Endometrial microvascular endothelial cells (primary cell): ENCODE data around the gene CDK14. TPM values are rescaled to one million over a fixed set of nuclear protein-coding genes. Genes with fewer than 3 reads are reported as not detected.
"Not testable (repeated sequence)": the region's sequence is repeated elsewhere in the genome, so short reads cannot be mapped to it uniquely, and the experiment has no call there.

ENCODE experiments used
- in situ Hi-C: cut with HindIII; loops from 2 replicates; pipeline ENCODE4 v1.10.0; 2017; ENCODE audit warnings: low sequenced_read_pairs, low pct_unique_long_range_greater_than_20kb; ENCODE audit errors: inconsistent ontology term
- total RNA-seq: library from RNA; depleted of rRNA; stranded (reverse); fragments of >200 nt; gene quantifications from one replicate; pipeline ENCODE4 v1.2.3, GENCODE V29; 2015; ENCODE audit errors: inconsistent ontology term

The CDK14 gene
- total RNA-seq, 1 donor from 2014 or later = 7.2 TPM

DNA sequence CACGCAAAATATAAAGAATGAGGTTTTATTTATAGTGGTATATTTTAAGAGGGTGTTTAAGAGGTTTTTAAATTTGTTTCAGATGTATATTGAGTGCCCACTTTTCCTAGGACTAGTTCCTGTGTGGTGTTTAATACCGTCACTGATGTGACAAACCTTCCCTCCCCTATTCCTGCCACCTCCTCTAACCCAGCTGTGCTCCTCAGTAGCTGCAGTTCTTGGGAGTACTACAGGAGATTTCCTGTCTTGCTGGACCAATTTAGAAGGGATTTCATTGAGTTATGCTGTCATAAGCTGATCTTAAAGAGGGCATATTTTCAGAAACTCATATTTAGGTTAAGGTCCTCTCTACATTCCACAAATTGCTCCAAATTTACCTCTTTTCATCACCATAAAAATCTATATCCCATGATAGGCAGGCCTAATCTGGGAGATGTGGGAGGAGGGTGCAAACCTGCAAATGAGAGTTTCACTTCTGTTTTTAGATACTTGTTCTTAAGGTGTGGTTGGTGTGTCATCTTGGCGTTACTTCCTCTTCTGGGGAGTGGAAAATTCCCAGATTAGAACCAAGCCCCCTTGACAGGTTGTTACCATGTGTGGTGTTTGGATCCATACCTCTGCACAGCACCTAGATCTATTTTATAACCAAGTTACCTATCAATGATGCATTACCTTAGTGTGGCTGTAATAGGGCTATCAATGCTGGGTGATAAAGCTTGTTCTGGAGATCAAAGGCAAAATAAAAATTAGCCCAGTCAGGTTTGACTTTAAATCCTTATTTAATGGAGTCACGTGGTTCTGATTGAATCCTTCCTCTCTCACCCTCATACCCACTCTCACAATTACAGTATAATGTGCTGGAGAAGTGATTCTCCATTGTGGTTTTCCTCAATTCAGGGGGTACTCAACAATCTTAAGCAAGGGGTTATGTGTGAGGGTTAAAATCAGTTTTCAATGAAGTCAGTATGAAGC lies 141.1 kb downstream of the CDK14 start:
- in situ Hi-C loops = no loop called here

DNA sequence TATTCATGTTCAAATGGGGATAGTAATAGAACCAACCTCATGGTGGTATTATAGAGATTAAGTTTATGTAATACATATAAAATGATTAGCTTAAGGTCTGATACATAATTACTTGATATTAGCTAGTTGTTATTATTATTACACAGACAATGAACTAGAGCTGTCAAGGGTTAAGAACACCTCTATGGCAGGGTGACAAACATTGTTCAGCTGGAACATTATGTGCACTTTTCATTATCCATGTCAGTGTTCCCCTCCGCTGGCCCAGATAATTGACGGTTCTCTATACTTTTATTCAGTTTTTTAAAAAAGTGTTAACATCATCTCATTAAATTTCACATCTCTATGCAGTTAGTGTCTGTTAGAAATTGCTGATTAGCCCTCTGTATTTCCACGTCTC lies 142.1 kb downstream of the CDK14 start:
- in situ Hi-C loops = no loop called here

DNA sequence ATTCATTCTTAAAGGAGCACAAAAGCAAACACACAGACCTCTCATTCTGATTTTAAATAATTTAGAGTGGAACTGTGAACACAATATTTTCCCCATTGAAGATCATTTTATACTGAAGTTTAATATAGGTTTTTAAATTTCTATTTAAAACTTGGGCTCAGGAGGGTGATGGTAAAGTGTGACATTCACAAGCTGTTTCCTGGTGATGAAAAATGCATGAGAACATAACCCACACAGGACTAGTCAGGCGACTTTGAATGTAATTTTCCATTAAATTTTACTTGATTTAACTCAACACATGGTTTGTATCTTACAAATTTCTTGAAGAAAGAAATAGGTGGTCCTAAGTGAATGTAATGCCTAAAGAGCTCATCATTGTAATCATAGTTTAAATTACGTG lies 143.6 kb downstream of the CDK14 start:
- in situ Hi-C loops = no loop called here

DNA sequence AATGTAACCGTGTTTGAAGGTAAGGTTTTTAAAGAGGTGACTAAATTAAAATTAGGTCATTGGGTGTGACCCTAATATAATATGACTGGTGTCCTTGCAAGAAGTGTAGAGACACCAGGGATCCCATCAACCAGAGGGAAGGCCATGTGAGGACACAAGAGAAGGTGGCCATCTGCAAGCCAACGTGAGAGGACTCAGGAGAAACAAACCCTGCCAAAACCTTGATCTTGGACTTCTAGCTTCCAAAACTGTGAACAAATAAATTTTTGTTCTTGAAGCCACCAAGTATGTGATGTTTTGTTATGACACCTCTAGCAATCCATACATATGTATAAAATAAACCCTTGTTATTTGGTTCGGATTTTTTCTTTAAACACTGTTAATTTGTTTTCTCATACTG lies 144.3 kb downstream of the CDK14 start:
- in situ Hi-C loops = no loop called here

DNA sequence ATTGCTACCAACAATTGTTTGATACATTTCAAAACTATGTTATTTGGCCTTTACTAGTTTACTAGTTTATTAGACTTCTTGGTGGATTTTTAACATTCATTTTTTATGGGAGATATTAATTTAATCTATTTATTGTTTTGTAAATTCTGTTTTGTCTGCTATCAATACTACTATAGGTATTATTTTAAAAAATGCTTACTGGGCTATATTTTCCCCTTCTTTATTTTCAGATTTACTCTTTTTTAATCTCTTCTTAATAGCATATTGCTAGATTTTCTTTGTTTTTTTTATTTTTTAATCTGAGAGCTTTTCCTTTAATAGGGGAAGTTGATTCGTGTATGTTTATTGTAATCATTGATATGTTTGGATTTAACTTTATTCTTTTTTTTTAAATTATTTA lies 147.5 kb downstream of the CDK14 start:
- in situ Hi-C loops = no loop called here

DNA sequence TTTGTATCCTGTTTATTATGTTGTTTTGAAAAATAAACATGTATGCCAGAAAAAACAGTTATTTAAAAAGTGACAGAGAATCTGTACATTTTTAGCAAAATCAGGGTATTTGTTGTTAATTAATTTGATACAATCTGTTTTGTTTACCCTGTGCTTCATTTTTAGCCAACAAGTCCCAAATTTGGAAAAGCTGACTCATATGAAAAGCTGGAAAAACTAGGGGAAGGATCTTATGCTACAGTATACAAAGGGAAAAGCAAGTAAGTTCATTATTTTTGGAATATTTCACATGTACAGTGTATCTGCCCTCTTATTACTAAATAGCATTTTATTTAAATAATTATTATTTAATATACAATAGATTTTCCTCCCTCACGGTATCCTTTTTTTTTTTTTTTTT lies 151.4 kb downstream of the CDK14 start:
- in situ Hi-C loops = no loop called here

DNA sequence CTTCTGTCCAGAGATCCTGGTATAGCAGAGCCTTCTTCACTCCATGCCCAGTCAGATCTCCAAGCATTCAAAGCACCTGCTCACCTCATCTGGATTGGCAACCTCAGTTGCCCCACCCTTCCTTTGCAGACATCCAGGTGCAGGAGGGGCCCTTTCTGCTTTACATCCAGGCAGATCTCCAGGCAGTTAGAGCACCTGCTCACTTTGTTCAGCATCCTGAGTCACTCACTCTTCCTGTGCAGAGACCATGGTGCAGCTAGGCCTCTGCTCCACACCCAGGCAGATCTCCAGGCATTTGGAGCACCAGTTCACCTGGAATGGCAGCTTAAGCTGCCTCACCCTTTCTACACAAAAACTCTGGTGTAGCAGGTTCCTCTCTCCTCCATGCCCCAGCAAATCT lies 153.1 kb downstream of the CDK14 start:
- in situ Hi-C loops = no loop called here

DNA sequence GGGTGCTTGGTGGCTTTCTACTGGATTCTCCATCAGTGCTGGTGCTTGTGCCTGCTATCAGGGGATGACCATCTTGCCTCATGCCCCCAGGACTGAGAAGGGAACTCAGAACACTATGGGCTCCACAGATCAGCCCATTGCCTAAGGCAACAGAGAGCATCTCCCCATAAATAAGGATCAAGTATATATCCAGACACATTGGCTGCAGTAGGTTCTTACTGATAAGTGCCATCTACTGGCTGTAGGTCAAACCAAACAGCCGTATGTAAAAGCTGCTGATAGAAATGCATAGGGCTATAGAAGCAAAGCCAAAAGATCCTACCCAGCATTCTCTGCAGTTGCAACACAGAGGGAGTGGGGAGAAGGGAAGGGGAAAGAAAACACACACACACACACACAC lies 153.7 kb downstream of the CDK14 start:
- in situ Hi-C loops = no loop called here

DNA sequence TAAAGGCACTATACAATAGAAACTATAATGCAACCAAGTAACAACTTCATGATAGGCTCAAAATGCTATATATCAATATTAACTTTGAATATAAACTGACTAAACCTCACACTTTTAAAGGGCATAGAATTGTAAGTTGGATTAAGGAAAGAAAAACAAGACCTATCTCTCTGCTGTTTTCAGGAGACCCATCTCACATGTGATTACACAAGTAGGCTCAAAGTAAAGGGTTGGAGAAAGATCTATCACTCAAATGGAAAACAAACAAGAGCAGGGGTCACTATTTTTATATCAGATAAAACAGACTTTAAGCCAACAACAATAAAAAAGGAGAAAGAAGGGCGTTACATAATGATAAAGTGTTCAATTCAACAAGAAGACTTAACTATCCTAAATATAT lies 155.5 kb downstream of the CDK14 start:
- in situ Hi-C loops = no loop called here

DNA sequence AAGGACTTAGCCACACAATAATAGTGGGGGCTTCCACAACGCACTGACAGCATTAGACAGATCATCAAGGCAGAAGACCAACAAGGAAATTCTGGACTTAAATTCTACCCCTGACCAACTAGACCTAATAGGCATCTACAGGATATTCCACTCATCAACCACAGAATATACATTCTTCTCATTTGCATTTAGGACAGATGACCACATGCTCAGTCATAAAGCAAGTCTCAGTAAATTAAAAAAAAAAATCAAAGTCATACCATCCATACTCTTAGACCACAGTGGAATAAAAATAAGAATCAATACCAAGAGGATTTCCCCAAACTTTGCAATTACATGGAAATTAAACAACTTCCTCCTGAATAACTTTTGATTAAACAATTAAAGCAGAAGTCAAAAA lies 155.9 kb downstream of the CDK14 start:
- in situ Hi-C loops = no loop called here

DNA sequence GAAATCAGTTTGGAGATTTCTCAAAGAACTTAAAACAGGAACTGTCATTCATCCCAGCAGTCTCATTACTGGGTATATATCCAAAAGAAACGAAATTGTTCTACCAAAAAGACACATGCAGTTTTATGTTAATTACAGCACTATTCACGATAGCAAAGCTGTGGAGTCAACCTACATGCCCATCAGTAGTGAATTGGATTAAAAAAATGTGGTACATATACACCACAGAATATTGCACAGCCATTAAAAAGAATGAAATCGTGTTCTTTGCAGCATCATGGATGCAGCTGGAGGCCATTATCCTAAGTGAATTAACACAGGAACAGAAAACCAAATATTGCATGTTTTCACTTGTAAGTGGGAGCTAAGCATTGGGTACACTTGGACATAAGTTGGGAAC lies 158.9 kb downstream of the CDK14 start:
- in situ Hi-C loops = no loop called here

DNA sequence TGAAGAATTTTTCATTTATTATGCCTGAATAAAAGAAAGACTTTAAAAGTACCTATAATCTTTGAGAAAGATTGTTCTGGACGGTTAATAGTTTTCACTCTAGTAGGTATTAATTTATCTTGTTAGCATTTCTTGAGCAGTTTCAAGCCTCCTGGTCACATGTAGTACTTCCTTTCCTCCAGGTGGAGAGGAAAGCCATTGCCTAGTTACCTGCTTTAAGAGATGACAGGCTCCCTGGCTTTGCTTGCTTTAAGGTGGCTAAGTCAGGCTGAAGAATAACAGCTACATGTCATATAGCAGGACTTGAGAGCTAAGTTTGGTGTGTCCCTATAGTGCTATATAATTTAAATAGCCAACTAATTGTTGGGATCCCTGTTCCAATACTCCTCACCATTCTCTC lies 160.2 kb downstream of the CDK14 start:
- in situ Hi-C loops = no loop called here

DNA sequence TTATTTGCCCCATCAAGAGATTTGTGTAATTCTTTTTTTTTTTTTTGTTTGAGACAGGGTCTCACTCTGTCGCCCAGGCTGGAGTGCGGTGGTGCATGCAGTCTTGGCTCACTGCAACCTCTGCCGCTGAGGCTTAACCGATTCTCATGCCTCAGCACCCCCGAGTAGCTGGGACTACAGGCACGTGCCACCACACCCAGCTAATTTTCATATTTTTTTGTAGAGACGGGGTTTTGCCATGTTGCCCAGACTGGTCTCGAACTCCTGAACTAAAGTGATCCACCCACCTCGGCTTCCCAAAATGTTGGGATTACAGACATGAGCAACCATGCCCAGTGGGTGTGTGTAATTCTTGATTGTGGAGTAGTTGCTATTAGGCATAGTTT lies 161.4 kb downstream of the CDK14 start:
- in situ Hi-C loops = not testable (repeated sequence)

DNA sequence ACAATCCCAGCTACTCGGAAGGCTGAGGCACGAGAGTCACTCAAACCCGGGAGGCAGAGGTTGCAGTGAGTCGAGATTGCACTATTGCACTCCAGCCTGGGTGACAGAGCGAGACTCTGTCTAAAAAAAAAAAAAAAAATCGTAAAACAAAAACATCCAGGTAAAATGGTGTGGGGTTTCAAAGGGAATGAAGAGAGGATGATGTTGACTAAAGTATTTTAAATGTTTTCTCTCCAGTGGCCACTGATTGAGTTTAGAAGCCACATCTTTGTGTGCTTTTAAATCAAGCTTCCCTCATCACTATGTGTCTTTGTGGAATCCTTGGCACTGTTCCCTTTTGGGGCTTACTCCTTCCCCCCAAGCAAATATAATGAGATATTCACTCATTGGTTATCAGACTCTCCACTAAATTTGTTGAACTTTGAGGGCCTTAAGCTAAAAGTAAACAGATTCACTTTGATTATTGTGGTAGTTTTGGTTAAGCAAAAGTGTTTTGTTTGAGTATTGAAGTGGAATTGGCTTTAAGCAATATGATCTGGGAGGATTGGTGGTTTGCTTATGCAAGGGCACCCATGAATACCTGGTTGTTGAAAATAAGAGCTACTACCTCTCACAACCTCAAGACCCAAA lies 162.9 kb downstream of the CDK14 start:
- in situ Hi-C loops = no loop called here

DNA sequence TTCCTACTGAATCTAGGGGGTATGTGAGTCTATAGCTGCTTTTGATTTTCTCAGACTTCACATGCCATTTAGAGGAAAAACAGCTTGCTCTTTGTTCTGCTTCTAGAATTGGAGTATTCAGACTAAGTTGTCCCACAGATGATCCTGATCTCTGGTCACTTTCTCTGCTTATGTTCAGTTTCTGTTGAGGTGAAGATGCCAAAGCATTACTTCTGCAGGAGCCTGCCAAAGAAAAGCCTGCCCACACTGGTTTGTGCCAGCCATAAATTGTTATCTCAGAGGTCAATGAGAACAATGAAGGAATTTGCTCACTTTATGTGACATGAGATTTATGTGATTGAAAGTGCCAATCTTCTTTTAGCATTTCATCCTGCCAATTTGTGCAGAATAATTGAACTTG lies 163.6 kb downstream of the CDK14 start:
- in situ Hi-C loops = no loop called here

DNA sequence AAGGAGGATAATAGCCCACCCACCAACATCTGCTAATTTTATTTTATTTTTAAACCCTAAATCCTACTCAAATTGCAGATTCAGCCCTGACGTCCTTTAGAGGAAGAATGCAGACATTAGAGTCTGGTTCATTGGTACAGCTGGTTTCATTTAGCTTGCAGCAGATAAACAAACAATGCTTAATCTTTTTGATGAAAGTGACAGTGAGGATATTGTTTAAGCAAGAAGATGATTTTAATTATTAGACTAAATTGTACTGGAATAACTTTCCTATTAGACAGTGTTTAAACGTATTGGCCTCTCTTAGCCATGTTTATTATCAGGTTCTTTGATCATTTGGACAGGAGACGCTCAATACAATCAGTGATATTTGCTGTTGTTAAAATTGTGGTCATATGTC lies 164.8 kb downstream of the CDK14 start:
- in situ Hi-C loops = no loop called here

DNA sequence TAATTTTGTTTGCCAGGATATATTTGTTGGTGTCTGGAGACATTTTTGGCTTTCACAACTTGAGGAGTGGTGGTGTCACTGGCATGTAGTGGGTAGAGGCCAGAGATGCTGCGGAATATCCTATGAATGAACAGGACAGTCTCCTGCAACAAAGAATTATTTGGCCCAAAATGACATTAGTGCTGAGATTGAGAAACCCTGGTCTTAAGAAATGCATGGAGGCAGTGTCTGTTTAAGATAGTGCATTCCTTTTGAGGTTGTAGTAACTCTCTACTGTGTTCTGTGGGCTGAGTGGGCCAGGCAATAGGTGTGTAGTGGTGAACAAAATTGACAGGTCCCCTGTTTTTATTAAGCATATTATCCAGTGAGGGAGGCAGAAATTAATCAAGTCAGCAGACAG lies 165.5 kb downstream of the CDK14 start:
- in situ Hi-C loops = no loop called here

DNA sequence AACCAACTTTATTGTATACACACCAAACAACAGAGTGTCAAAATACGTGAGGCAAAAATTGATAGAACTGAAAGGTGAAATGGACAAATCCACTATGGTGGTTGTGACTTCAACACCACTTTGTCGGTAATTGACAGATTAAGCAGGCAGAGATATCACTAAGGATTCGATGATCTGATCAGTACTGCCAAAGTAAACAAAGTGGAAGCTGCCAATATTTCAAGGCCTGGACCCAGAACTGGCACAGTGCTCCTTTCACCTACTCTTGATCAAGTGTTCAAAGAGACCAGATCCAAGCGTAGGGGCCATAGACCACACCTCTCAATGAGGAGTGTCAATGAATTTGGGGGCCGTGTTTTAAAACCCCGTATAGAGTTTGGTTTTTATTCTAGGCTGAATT lies 167.0 kb downstream of the CDK14 start:
- in situ Hi-C loops = no loop called here

DNA sequence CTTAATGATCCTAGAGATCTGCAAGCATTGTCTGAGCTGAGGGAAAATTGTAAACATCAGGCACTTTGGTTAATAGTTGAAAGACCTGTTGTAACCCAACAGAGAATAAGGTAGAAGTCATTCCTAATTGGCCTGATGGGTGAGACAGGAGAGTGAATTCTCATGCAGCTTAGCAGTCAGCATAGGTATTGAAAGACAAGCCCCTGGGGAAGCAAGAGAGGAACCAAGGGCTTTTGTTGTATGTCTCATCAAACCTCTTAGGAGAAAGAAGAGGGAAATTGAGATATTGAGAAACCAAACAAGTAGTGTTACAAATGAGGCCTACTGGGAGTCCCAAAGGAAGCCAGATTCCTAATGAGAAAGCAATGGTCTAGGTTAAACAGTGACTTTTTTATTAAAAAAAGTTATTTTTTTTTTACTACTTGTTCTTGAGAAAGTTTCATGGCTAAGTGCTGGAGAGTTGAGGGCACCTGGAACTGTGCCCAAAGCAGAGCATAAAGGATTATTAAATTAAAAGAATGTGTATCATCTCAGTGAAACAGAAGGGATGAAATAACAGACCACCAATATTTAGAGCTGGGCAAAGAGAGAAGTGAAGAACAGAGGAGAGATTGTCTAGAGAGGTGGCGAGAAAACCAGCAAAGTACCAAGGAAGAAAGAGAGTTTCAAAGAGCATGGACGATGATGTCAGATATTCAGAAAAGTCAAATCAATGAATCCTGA lies 168.9 kb downstream of the CDK14 start:
- in situ Hi-C loops = no loop called here
